Activated B cell treated with CpG ODN at 0.5 μM for 24 hours (primary cell): ENCODE results near the gene ANKRD11. TPM values are rescaled to one million over a fixed set of nuclear protein-coding genes. Genes with fewer than 3 reads are reported as not detected.
"Not testable (repeated sequence)": the region's sequence is repeated elsewhere in the genome, so short reads cannot be mapped to it uniquely, and the experiment has no call there.

Experiments used
- ATAC-seq: fragments of 200-7000 bp; cut with Tn5 transposase; one replicate; pipeline ENCODE4 v1.10.0; 2021; ENCODE audit warnings: low read depth, mild to moderate bottlenecking, moderate library complexity
- CTCF ChIA-PET: fragments of 350-600 bp; sonication (Branson Sonifier 250); formaldehyde crosslinking; loops from one replicate; lab custom pipeline; 2021; ENCODE audit warnings: antibody characterized with exemption; lab: Charles Lee
- POLR2A ChIA-PET: fragments of 350-600 bp; sonication (Branson Sonifier 250); formaldehyde crosslinking; loops from one replicate; lab custom pipeline; 2021; ENCODE audit warnings: antibody characterized with exemption; lab: Charles Lee
- DNase-seq: peaks from one replicate; pipeline ENCODE4 v3.0.0; 2022
- H3K27ac Mint-ChIP-seq: one replicate; pipeline ENCODE4 v1.8.0; 2020; ENCODE audit warnings: mixed read lengths
- H3K27me3 Mint-ChIP-seq: one replicate; pipeline ENCODE4 v1.8.0; 2021; ENCODE audit warnings: mixed read lengths
- H3K36me3 Mint-ChIP-seq: one replicate; pipeline ENCODE4 v1.8.0; 2021; ENCODE audit warnings: low read depth, mixed read lengths
- H3K4me1 Mint-ChIP-seq: one replicate; pipeline ENCODE4 v1.8.0; 2021; ENCODE audit warnings: mixed read lengths
- H3K4me3 Mint-ChIP-seq: one replicate; pipeline ENCODE4 v1.8.0; 2020; ENCODE audit warnings: mild to moderate bottlenecking, mixed read lengths
- H3K9me3 Mint-ChIP-seq: one replicate; pipeline ENCODE4 v1.8.0; 2020; ENCODE audit warnings: mixed read lengths
- CTCF ChIP-seq: fragments of 200-600 bp; IDR thresholded peaks from one replicate; pipeline ENCODE4 v1.8.0; 2022; ENCODE audit warnings: antibody characterized with exemption, mild to moderate bottlenecking
- intact Hi-C: fragments of 100-400 bp; cut with micrococcal nuclease; formaldehyde crosslinking; loops from one replicate; pipeline ENCODE4 v1.15.1; 2024
- total RNA-seq: library from RNA; stranded (reverse); gene quantifications from 2 replicates; pipeline ENCODE4 v1.2.3, GENCODE V29; 2022

Gene ANKRD11
- total RNA-seq, 1 donor from 2014 or later, result 243 TPM

DNA sequence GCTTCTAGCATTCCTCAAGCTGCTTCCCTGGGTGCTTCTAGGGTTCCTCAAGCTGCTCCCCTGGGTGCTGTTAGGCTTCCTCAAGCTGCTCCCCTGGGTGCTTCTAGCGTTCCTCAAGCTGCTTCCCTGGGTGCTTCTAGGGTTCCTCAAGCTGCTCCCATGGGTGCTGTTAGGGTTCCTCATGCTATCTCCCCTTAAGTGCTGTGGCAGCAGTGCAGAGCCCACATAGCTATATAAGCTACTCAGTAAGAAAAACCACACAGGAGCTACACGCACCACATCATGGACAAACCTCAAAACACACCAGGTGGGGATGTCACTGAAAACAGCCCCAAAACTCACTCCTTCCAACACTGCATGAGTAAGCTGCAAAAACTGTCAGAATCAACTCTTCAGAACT is 35.2 kb downstream of the ANKRD11 start:
- Mint-ChIP-seq H3K27me3 (no peaks in the 10 kb centered on the region), H3K27ac (no peak overlapping the region), H3K9me3 (no peaks in the 10 kb centered on the region), H3K4me3 (no peak overlapping the region), H3K4me1 (peaks cover 62% of the 10 kb centered on the region), H3K36me3 (peaks cover 16% of the 10 kb centered on the region)
- ATAC-seq (peak; percentile 40), DNase-seq (no peak)
- CTCF ChIA-PET, result no interaction called here
- TF ChIP-seq CTCF, result no peak
- POLR2A ChIA-PET, result interaction anchor here (0.7 to 1.7 kb wide), 5 partner anchors 22 to 53 kb away, joined by 3 to 7 read pairs (median 3); partner anchors contain the start of gene SPG7
- intact Hi-C loops, result loop anchor here (2.0 kb wide), 1 partner anchor 54 kb away; the partner anchor contains the start of gene SPG7

DNA sequence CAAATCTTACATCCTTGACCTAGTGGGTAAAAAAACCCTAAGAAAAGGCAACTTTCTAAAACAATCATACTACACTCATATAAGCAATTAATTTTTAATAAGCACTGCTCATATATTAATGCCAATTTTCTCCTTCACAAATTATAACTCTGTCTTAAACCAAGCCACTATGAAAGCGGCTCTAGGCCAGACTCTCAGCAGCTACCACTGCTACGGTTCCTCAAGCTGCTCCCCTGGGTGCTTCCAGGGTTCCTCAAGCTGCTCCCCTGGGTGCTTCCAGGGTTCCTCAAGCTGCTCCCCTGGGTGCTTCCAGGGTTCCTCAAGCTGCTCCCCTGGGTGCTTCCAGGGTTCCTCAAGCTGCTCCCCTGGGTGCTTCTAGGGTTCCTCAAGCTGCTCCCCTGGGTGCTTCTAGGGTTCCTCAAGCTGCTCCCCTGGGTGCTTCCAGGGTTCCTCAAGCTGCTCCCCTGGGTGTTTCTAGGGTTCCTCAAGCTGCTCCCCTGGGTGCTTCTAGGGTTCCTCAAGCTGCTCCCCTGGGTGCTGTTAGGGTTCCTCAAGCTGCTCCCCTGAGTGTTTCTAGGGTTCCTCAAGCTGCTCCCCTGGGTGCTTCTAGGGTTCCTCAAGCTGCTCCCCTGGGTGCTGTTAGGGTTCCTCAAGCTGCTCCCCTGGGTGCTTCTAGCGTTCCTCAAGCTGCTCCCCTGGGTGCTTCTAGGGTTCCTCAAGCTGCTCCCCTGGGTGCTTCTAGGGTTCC is 35.8 kb downstream of the ANKRD11 start:
- H3K27me3 Mint-ChIP-seq, H3K27ac Mint-ChIP-seq, CTCF ChIA-PET, H3K9me3 Mint-ChIP-seq, H3K4me3 Mint-ChIP-seq: not testable (repeated sequence)
- intact Hi-C loops, result loop anchor here (1.0 to 2.0 kb wide), 2 partner anchors 36 to 54 kb away; partner anchors contain the start of genes ANKRD11 and SPG7
- peak; percentile 59 for ATAC-seq
- peaks cover 16% of the 10 kb centered on the region for H3K36me3 Mint-ChIP-seq
- POLR2A ChIA-PET, result interaction anchor here (0.7 to 1.7 kb wide), 4 partner anchors 30 to 53 kb away, joined by 3 to 7 read pairs (median 4); partner anchors contain the start of gene SPG7
- DNase-seq, result peak; percentile 37
- peaks cover 68% of the 10 kb centered on the region for H3K4me1 Mint-ChIP-seq

- ChIA-PET POLR2A (no interaction called here), CTCF (no interaction called here)
- intact Hi-C loops, result loop anchor here (1.0 to 2.0 kb wide), 3 partner anchors 19 to 55 kb away; partner anchors contain the start of genes ANKRD11 and SPG7
- Mint-ChIP-seq H3K9me3 (no peaks in the 10 kb centered on the region), H3K36me3 (peaks cover 12% of the 10 kb centered on the region), H3K4me3 (no peak overlapping the region), H3K27ac (peak overlapping the region; percentile 51), H3K27me3 (no peaks in the 10 kb centered on the region), H3K4me1 (peaks cover 68% of the 10 kb centered on the region)
- ATAC-seq, result no peak
- TF ChIP-seq CTCF, result no peak
- DNase-seq, result no peak
These were observed 36.6 kb downstream of the ANKRD11 start for GRCh38 chr16:89453501-89454321.

- Mint-ChIP-seq H3K36me3 (peaks cover 8% of the 10 kb centered on the region), H3K27ac (no peak overlapping the region), H3K4me1 (peaks cover 74% of the 10 kb centered on the region), H3K9me3 (no peaks in the 10 kb centered on the region), H3K27me3 (no peaks in the 10 kb centered on the region), H3K4me3 (no peak overlapping the region)
- intact Hi-C loops, result loop anchor here (2.0 kb wide), 1 partner anchor 18 kb away; no protein-coding TSS in a partner anchor
- ChIA-PET CTCF (no interaction called here), POLR2A (no interaction called here)
- DNase-seq (no peak), ATAC-seq (no peak)
- no peak for TF ChIP-seq CTCF
These were observed 37.4 kb downstream of the ANKRD11 start for GRCh38 chr16:89452925-89453324.

- Mint-ChIP-seq H3K27ac (no peak overlapping the region), H3K4me3 (no peak overlapping the region), H3K36me3 (peaks cover 5% of the 10 kb centered on the region), H3K27me3 (no peaks in the 10 kb centered on the region), H3K9me3 (no peaks in the 10 kb centered on the region), H3K4me1 (peaks cover 73% of the 10 kb centered on the region)
- no peak for TF ChIP-seq CTCF
- ChIA-PET POLR2A (no interaction called here), CTCF (no interaction called here)
- ATAC-seq (no peak), DNase-seq (no peak)
- intact Hi-C loops, result loop anchor here (2.0 kb wide), 1 partner anchor 17 kb away; no protein-coding TSS in a partner anchor
These were observed 38.1 kb downstream of the ANKRD11 start for GRCh38 chr16:89452241-89452640.
